Endothelial cell of umbilical vein (primary cell): ENCODE measurements around the gene CASP6. TPM values are rescaled to one million over a fixed set of nuclear protein-coding genes. Genes with fewer than 3 reads are reported as not detected.

Experiments
- BruUV-seq: library from RNA; stranded (reverse); fragments of 400-500 nt; replicated peaks from 2 replicates; lab custom pipeline; 2021; lab: Mats Ljungman, UMichigan
- CTCF ChIA-PET: fragments of 300-600, 350-600 bp; sonication (Branson Sonifier 250); formaldehyde crosslinking; loops from one replicate; lab custom pipeline; 2021; ENCODE audit warnings: antibody characterized with exemption, inconsistent platforms; lab: Charles Lee
- POLR2A ChIA-PET: fragments of 300-600, 350-600 bp; sonication (Branson Sonifier 250); formaldehyde crosslinking; loops from one replicate; lab custom pipeline; 2021; ENCODE audit warnings: antibody characterized with exemption, inconsistent platforms; lab: Charles Lee
- DNase-seq: peaks from one replicate; pipeline ENCODE4 v3.0.0-alpha.2; 2011; ENCODE audit warnings: low read depth, low spot score
- FAIRE-seq: peaks from 2 replicates; lab custom pipeline; 2011; peaks lifted over from hg19 to GRCh38; lab: Jason Lieb, UNC
- H2AFZ ChIP-seq: 2 replicates; pipeline ENCODE4 v1.6.0; 2012; ENCODE audit warnings: low read depth, low read length, control low read depth, inconsistent platforms
- H3K27ac ChIP-seq: 2 replicates; pipeline ENCODE4 v1.5.1; 2011; ENCODE audit warnings: low read depth, mild to moderate bottlenecking, control low read depth, low read length, moderate library complexity; ENCODE audit not compliant: insufficient read depth
- H3K27me3 ChIP-seq, 2 experiments: 2 replicates each; pipeline versions ENCODE4 v1.6.0 to v1.6.1; 2011; ENCODE audit warnings: low read length in 2 of 2, mixed read lengths in 1 of 2; ENCODE audit not compliant: control insufficient read depth in 2 of 2, insufficient read depth in 2 of 2
- H3K36me3 ChIP-seq, 2 experiments: 2 replicates in 1 of 2; 3 replicates in 1 of 2; pipeline ENCODE4 v1.5.1; 2011; ENCODE audit warnings: low read length in 2 of 2, mild to moderate bottlenecking in 1 of 2, moderate library complexity in 1 of 2; ENCODE audit not compliant: control insufficient read depth in 2 of 2, insufficient read depth in 2 of 2; ENCODE audit errors: extremely low read depth in 1 of 2
- H3K4me1 ChIP-seq: 3 replicates; pipeline ENCODE4 v1.5.1; 2011; ENCODE audit warnings: mild to moderate bottlenecking, low read length; ENCODE audit not compliant: control insufficient read depth, insufficient read depth; ENCODE audit errors: extremely low read depth
- H3K4me2 ChIP-seq: 2 replicates; pipeline ENCODE4 v1.6.1; 2011; ENCODE audit warnings: low read length, control low read depth, mixed read lengths; ENCODE audit not compliant: insufficient read depth
- H3K4me3 ChIP-seq, 3 experiments: fragments of 200-600 bp in 1 of 3; sonication (generic), shearing (Covaris generic) in 1 of 3; replicated peaks in 1 of 3; 2 replicates each; pipeline ENCODE4 v1.5.1; 2011 to 2016; ENCODE audit warnings: control low read depth in 3 of 3, low read length in 3 of 3, mild to moderate bottlenecking in 2 of 3, inconsistent platforms in 1 of 3, low read depth in 1 of 3, moderate library complexity in 1 of 3; ENCODE audit not compliant: insufficient read depth in 1 of 3
- H3K79me2 ChIP-seq: 2 replicates; pipeline ENCODE4 v1.6.0; 2012; ENCODE audit warnings: low read length, inconsistent platforms; ENCODE audit not compliant: control insufficient read depth, insufficient read depth
- H3K9ac ChIP-seq: replicated peaks from 2 replicates; pipeline ENCODE3; 2011; ENCODE audit warnings: low read length, control low read depth; ENCODE audit not compliant: insufficient read depth; ENCODE audit errors: extremely low read depth
- H3K9me1 ChIP-seq: replicated peaks from 3 replicates; pipeline ENCODE4 v1.6.0; 2011; ENCODE audit warnings: mild to moderate bottlenecking, low read length; ENCODE audit not compliant: control insufficient read depth, insufficient read depth; ENCODE audit errors: extremely low read depth
- H3K9me3 ChIP-seq: replicated peaks from 2 replicates; pipeline ENCODE4 v1.5.1; 2012; ENCODE audit warnings: low read length, inconsistent platforms; ENCODE audit not compliant: control insufficient read depth, insufficient read depth
- H4K20me1 ChIP-seq: replicated peaks from 2 replicates; pipeline ENCODE3; 2011; ENCODE audit warnings: mild to moderate bottlenecking, low read length; ENCODE audit not compliant: control insufficient read depth, insufficient read depth; ENCODE audit errors: extremely low read depth
- EZH2 ChIP-seq: IDR thresholded peaks from 2 replicates; pipeline ENCODE4 v1.6.1; 2012; ENCODE audit warnings: borderline replicate concordance, low read depth, mild to moderate bottlenecking, moderate library complexity, low read length, inconsistent platforms; ENCODE audit not compliant: severe bottlenecking
- FOS ChIP-seq: IDR thresholded peaks from 2 replicates; pipeline ENCODE4 v1.6.1; 2011; ENCODE audit warnings: mild to moderate bottlenecking, low read length, moderate library complexity, borderline replicate concordance; ENCODE audit not compliant: insufficient read depth
- GATA2 ChIP-seq: IDR thresholded peaks from 2 replicates; pipeline ENCODE4 v1.7.0; 2011; ENCODE audit warnings: low read depth, mild to moderate bottlenecking, moderate library complexity, mixed read lengths, low read length; ENCODE audit not compliant: insufficient read length, insufficient read depth
- JUN ChIP-seq: IDR thresholded peaks from 2 replicates; pipeline ENCODE4 v1.6.1; 2011; ENCODE audit warnings: borderline replicate concordance, low read depth; ENCODE audit not compliant: insufficient read length, insufficient read depth
- MYC ChIP-seq: IDR thresholded peaks from one replicate; pipeline ENCODE4 v1.6.1; 2011; ENCODE audit warnings: mild to moderate bottlenecking, low read depth, low read length
- POLR2A ChIP-seq: IDR thresholded peaks from 2 replicates; pipeline ENCODE4 v1.6.1; 2012; ENCODE audit warnings: low read depth, mild to moderate bottlenecking, control low read depth, low read length
- POLR2AphosphoS5 ChIP-seq: IDR thresholded peaks from 2 replicates; pipeline ENCODE4 v1.6.1; 2012; ENCODE audit warnings: low read depth, mild to moderate bottlenecking, control low read depth, low read length, moderate library complexity; ENCODE audit not compliant: insufficient read depth
- dilution Hi-C: fragments of 300-500 bp; cut with MboI; formaldehyde crosslinking; loops from one replicate; pipeline ENCODE4 v1.15.0; 2019; ENCODE audit warnings: low sequenced_read_pairs; ENCODE audit not compliant: extremely low pct_ligation_motif_present
- intact Hi-C: fragments of 100-400 bp; cut with micrococcal nuclease; formaldehyde crosslinking; loops from one replicate; pipeline ENCODE4 v1.10.0; 2022
- polyA plus RNA-seq, 4 experiments: library from polyadenylated mRNA; depleted of rRNA in 3 of 4; stranded (reverse) in 3 of 4; unstranded in 1 of 4; fragments of >200 nt; gene quantifications; 2 replicates each; pipeline versions ENCODE4 v1.2.1 to v1.2.3, GENCODE V29; 2011 to 2012; ENCODE audit warnings: missing spikeins in 1 of 4
- total RNA-seq: library from RNA; stranded (reverse); gene quantifications from 2 replicates; pipeline ENCODE4 v1.2.3, GENCODE V29; 2021
- TF ChIP-seq, protein P1 (sequence below), 2 donors: IDR thresholded peaks; 1 replicate in 1 of 2; 2 replicates in 1 of 2; pipeline ENCODE4 v1.5.1; 2011; ENCODE audit warnings: low read length in 2 of 2, mild to moderate bottlenecking in 2 of 2, moderate library complexity in 2 of 2, control low read depth in 1 of 2, inconsistent platforms in 1 of 2, low read depth in 1 of 2; ENCODE audit not compliant: insufficient read depth in 1 of 2; ENCODE audit errors: extremely low read depth in 1 of 2
- TF ChIP-seq, protein P2 (sequence below): IDR thresholded peaks from 2 replicates; pipeline ENCODE4 v1.6.1; 2011; ENCODE audit not compliant: insufficient read depth, insufficient read length

CASP6 gene
- total and polyA plus RNA-seq, 2 donors (not counting 3 experiments of a cell fraction or from before 2014, with no cell fraction given) = 35.4 to 52.1 TPM

DNA sequence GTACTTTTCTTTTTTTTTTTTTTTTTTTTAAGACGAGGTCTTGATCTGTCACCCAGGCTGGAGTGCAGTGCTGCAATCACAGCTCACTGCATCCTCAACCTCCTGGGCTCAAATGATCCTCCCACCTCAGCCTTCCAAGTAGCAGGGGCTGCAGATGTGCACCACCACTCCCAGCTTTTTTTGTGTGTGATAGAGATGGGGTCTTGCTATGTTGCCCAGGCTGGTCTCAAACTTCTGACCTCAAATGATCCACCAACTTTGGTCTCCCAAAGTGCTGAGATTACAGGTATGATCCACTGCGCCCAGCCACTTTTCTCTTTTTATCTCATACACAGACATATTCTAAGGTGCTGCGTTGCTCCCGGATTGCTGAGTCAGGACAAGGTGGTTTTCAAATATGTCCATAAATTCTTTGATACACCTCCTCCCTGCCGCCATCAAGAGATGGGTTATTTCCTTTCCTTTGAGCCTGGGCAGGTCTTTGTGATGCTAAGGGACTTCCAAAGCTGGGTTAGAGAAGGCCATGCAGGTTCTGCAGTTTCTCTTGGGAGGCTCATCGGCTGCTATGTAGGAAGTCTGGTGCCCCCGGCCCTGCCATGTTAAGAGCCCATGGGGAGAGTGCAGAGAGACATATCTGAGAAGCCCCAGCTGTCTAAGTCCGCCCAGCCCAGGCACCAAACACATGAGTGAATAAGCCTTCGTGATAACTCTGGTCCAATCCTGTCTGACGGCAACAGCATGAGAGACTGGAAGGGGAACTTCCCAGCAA lies 35.0 kb upstream of the CASP6 start:
- BruUV-seq = no TSS peak
- Histone ChIP-seq H3K9me3 (no peaks in the 10 kb centered on the region), H2AFZ (no peak overlapping the region), H3K36me3 (no peaks in the 10 kb centered on the region), H3K9ac (no peak overlapping the region), H3K9me1 (no peaks in the 10 kb centered on the region), H4K20me1 (no peaks in the 10 kb centered on the region), H3K4me1 (no peaks in the 10 kb centered on the region), H3K4me3 (no peak overlapping the region), H3K79me2 (no peaks in the 10 kb centered on the region), H3K27ac (no peak overlapping the region), H3K4me2 (no peak overlapping the region), H3K27me3 (no peaks in the 10 kb centered on the region)
- TF ChIP-seq GATA2 = no peak
- TF ChIP-seq, protein P1, sequence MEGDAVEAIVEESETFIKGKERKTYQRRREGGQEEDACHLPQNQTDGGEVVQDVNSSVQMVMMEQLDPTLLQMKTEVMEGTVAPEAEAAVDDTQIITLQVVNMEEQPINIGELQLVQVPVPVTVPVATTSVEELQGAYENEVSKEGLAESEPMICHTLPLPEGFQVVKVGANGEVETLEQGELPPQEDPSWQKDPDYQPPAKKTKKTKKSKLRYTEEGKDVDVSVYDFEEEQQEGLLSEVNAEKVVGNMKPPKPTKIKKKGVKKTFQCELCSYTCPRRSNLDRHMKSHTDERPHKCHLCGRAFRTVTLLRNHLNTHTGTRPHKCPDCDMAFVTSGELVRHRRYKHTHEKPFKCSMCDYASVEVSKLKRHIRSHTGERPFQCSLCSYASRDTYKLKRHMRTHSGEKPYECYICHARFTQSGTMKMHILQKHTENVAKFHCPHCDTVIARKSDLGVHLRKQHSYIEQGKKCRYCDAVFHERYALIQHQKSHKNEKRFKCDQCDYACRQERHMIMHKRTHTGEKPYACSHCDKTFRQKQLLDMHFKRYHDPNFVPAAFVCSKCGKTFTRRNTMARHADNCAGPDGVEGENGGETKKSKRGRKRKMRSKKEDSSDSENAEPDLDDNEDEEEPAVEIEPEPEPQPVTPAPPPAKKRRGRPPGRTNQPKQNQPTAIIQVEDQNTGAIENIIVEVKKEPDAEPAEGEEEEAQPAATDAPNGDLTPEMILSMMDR (IDR thresholded peaks at IDR 0.05; ENCODE audit: extremely low read depth in 1 of 2, insufficient read depth in 1 of 2, low read depth in 1 of 2, low read length in 2 of 2) = no peak
- TF ChIP-seq EZH2 = no peak
- TF ChIP-seq, protein P2, sequence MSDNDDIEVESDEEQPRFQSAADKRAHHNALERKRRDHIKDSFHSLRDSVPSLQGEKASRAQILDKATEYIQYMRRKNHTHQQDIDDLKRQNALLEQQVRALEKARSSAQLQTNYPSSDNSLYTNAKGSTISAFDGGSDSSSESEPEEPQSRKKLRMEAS = no peak
- no peak for TF ChIP-seq POLR2A
- TF ChIP-seq POLR2AphosphoS5 = no peak
- TF ChIP-seq JUN = no peak
- no peak for TF ChIP-seq MYC
- no peak for TF ChIP-seq FOS
- intact Hi-C loops = no loop called here
- ChIA-PET CTCF (interaction anchor here (0.7 kb wide), 1 partner anchor 48 kb away, joined by 3 read pairs; no protein-coding TSS in a partner anchor), POLR2A (no interaction called here)
- no peak for DNase-seq
- no peak for FAIRE-seq
- dilution Hi-C loops = no loop called here
